HUES48 (cell line): ENCODE measurements around the gene PCSK7.
"Not testable (repeated sequence)": the region's sequence is repeated elsewhere in the genome, so short reads cannot be mapped to it uniquely, and the experiment has no call there.

Experiments used
- H3K27ac ChIP-seq: one replicate; pipeline ENCODE4 v1.7.0; 2013; ENCODE audit warnings: low read depth, low read length, inconsistent platforms
- H3K27me3 ChIP-seq: 2 replicates; pipeline ENCODE4 v1.6.1; 2013; ENCODE audit warnings: mild to moderate bottlenecking, low read length; ENCODE audit not compliant: control insufficient read depth, insufficient read depth
- H3K36me3 ChIP-seq: 2 replicates; pipeline ENCODE4 v1.6.1; 2013; ENCODE audit warnings: low read length; ENCODE audit not compliant: control insufficient read depth, insufficient read depth
- H3K4me1 ChIP-seq: 2 replicates; pipeline ENCODE4 v1.6.1; 2013; ENCODE audit warnings: mild to moderate bottlenecking, low read length; ENCODE audit not compliant: control insufficient read depth, insufficient read depth
- H3K4me3 ChIP-seq: 2 replicates; pipeline ENCODE4 v1.5.1; 2013; ENCODE audit warnings: mild to moderate bottlenecking, low read depth, low read length
- H3K9ac ChIP-seq: 2 replicates; pipeline ENCODE4 v1.6.1; 2013; ENCODE audit warnings: mild to moderate bottlenecking, low read depth, low read length, moderate library complexity
- H3K9me3 ChIP-seq: 2 replicates; pipeline ENCODE4 v1.6.1; 2013; ENCODE audit warnings: low read length; ENCODE audit not compliant: control insufficient read depth, insufficient read depth

PCSK7 gene

GRCh38 chr11:117209351-117210125 is 22.3 kb downstream of the PCSK7 start:
- peaks cover 17% of the 10 kb centered on the region for H3K36me3 ChIP-seq
- not testable (repeated sequence) for H3K27me3 ChIP-seq, H3K4me3 ChIP-seq, H3K9ac ChIP-seq, H3K9me3 ChIP-seq, H3K27ac ChIP-seq, H3K4me1 ChIP-seq

- H3K4me1 ChIP-seq, H3K9ac ChIP-seq, H3K4me3 ChIP-seq, H3K9me3 ChIP-seq, H3K27ac ChIP-seq, H3K27me3 ChIP-seq: not testable (repeated sequence)
- peaks cover 25% of the 10 kb centered on the region for H3K36me3 ChIP-seq
Measured at GRCh38 chr11:117208710-117209109, 23.2 kb downstream of the PCSK7 start.

- H3K9ac ChIP-seq, H3K4me1 ChIP-seq, H3K9me3 ChIP-seq, H3K27me3 ChIP-seq, H3K27ac ChIP-seq, H3K4me3 ChIP-seq: not testable (repeated sequence)
- H3K36me3 ChIP-seq = peaks cover 31% of the 10 kb centered on the region
Measured at GRCh38 chr11:117207481-117207880, 24.4 kb downstream of the PCSK7 start.

- not testable (repeated sequence) for H3K27me3 ChIP-seq, H3K9me3 ChIP-seq, H3K4me1 ChIP-seq, H3K9ac ChIP-seq, H3K4me3 ChIP-seq, H3K27ac ChIP-seq
- H3K36me3 ChIP-seq = peaks cover 33% of the 10 kb centered on the region
Measured at GRCh38 chr11:117206859-117207258, 25.0 kb downstream of the PCSK7 start.

GRCh38 chr11:117206111-117206510 is 25.8 kb downstream of the PCSK7 start:
- H3K36me3 ChIP-seq = peaks cover 33% of the 10 kb centered on the region
- not testable (repeated sequence) for H3K27ac ChIP-seq, H3K27me3 ChIP-seq, H3K4me1 ChIP-seq, H3K4me3 ChIP-seq, H3K9ac ChIP-seq, H3K9me3 ChIP-seq

- H3K9me3 ChIP-seq = no peaks in the 10 kb centered on the region
- peaks cover 33% of the 10 kb centered on the region for H3K36me3 ChIP-seq
- H3K4me3 ChIP-seq = no peak overlapping the region
- no peaks in the 10 kb centered on the region for H3K27me3 ChIP-seq
- peaks cover 15% of the 10 kb centered on the region for H3K4me1 ChIP-seq
- no peak overlapping the region for H3K27ac ChIP-seq
- no peak overlapping the region for H3K9ac ChIP-seq
Measured at GRCh38 chr11:117205211-117205818, 26.6 kb downstream of the PCSK7 start.

- Histone ChIP-seq H3K36me3 (peaks cover 33% of the 10 kb centered on the region), H3K9ac (no peak overlapping the region)
Measured at GRCh38 chr11:117204283-117205080, 27.4 kb downstream of the PCSK7 start.

GRCh38 chr11:117203069-117203407 is 28.8 kb downstream of the PCSK7 start:
- H3K27me3 ChIP-seq = no peaks in the 10 kb centered on the region
- H3K27ac ChIP-seq = no peak overlapping the region
- peaks cover 33% of the 10 kb centered on the region for H3K4me1 ChIP-seq
- no peak overlapping the region for H3K9ac ChIP-seq
- H3K4me3 ChIP-seq = no peak overlapping the region
- H3K36me3 ChIP-seq = peaks cover 33% of the 10 kb centered on the region
- H3K9me3 ChIP-seq = no peaks in the 10 kb centered on the region

More at GRCh38 chr11:117204283-117205080, 27.4 kb downstream of the PCSK7 start:
- Histone ChIP-seq H3K4me1 (peaks cover 23% of the 10 kb centered on the region), H3K27ac (peak overlapping the region; percentile 12), H3K27me3 (no peaks in the 10 kb centered on the region), H3K4me3 (no peak overlapping the region), H3K9me3 (no peaks in the 10 kb centered on the region)

GRCh38 chr11:117202386-117203068 is 29.3 kb downstream of the PCSK7 start:
- Histone ChIP-seq H3K27ac (no peak overlapping the region), H3K27me3 (no peaks in the 10 kb centered on the region), H3K36me3 (peaks cover 33% of the 10 kb centered on the region), H3K9ac (no peak overlapping the region), H3K4me1 (peaks cover 34% of the 10 kb centered on the region), H3K9me3 (no peaks in the 10 kb centered on the region), H3K4me3 (no peak overlapping the region; the same call in 1 of the 2 replicates)

- H3K9ac ChIP-seq = peak overlapping the region; percentile 23; the same call in 1 of the 2 replicates
Measured at GRCh38 chr11:117201658-117202305, 30.1 kb downstream of the PCSK7 start.

More at GRCh38 chr11:117201658-117202305, 30.1 kb downstream of the PCSK7 start:
- Histone ChIP-seq H3K36me3 (peaks cover 33% of the 10 kb centered on the region), H3K4me1 (peaks cover 34% of the 10 kb centered on the region), H3K4me3 (peak overlapping the region; percentile 74; the same call in 1 of the 2 replicates), H3K27me3 (no peaks in the 10 kb centered on the region), H3K27ac (no peak overlapping the region), H3K9me3 (no peaks in the 10 kb centered on the region)
